Activated naive CD8-positive, alpha-beta T cell treated with anti-CD3 and anti-CD28 coated beads for 36 hours (primary cell): ENCODE data around the gene OTOL1. TPM values are rescaled to one million over a fixed set of nuclear protein-coding genes. Genes with fewer than 3 reads are reported as not detected.
"Not testable (repeated sequence)": the region's sequence is repeated elsewhere in the genome, so short reads cannot be mapped to it uniquely, and the experiment has no call there.

Source experiments
- DNase-seq: peaks from one replicate; pipeline ENCODE4 v3.0.0; 2021
- H3K27ac Mint-ChIP-seq: one replicate; pipeline ENCODE4 v1.8.0; 2022; ENCODE audit warnings: mild to moderate bottlenecking, moderate library complexity, mixed read lengths
- H3K27me3 Mint-ChIP-seq: one replicate; pipeline ENCODE4 v1.8.0; 2022; ENCODE audit warnings: mild to moderate bottlenecking, mixed read lengths
- H3K36me3 Mint-ChIP-seq: one replicate; pipeline ENCODE4 v1.8.0; 2021; ENCODE audit warnings: mild to moderate bottlenecking, mixed read lengths
- H3K4me1 Mint-ChIP-seq: one replicate; pipeline ENCODE4 v1.8.0; 2021; ENCODE audit warnings: mixed read lengths
- H3K4me3 Mint-ChIP-seq: one replicate; pipeline ENCODE4 v1.8.0; 2022; ENCODE audit warnings: mild to moderate bottlenecking, moderate library complexity, mixed read lengths
- H3K9me3 Mint-ChIP-seq: one replicate; pipeline ENCODE4 v1.8.0; 2022; ENCODE audit warnings: mixed read lengths
- total RNA-seq, 2 experiments: library from RNA; stranded (reverse); gene quantifications; one replicate each; pipeline ENCODE4 v1.2.3, GENCODE V29; 2021

Gene OTOL1
- not detected for total RNA-seq

GRCh38 chr3:161496508-161496907 lies at the start of gene OTOL1:
Gene OTOL1, plus strand, starts transcription at chr3:161496808. Its CDS starts 0 bp downstream, at chr3:161496808.
- Mint-ChIP-seq H3K27me3 (peaks cover 5% of the 10 kb centered on the region), H3K27ac (no peak within 1 kb of the TSS), H3K9me3 (peaks cover 2% of the 10 kb centered on the region), H3K4me3 (no peak within 1 kb of the TSS), H3K36me3 (no peaks in the 10 kb centered on the region), H3K4me1 (no peaks in the 10 kb centered on the region)
- no peak for DNase-seq

- Mint-ChIP-seq H3K27me3 (peaks cover 8% of the 10 kb centered on the region), H3K9me3 (peaks cover 4% of the 10 kb centered on the region), H3K4me1 (no peaks in the 10 kb centered on the region), H3K4me3 (no peak overlapping the region), H3K27ac (no peak overlapping the region), H3K36me3 (no peaks in the 10 kb centered on the region)
- DNase-seq, result no peak
These were observed 46.8 kb upstream of the OTOL1 start for GRCh38 chr3:161449785-161450184.

GRCh38 chr3:161452179-161452578 lies 44.4 kb upstream of the OTOL1 start:
- Mint-ChIP-seq H3K4me1 (no peaks in the 10 kb centered on the region), H3K4me3 (no peak overlapping the region), H3K9me3 (peaks cover 4% of the 10 kb centered on the region), H3K27me3 (peaks cover 9% of the 10 kb centered on the region), H3K36me3 (no peaks in the 10 kb centered on the region), H3K27ac (no peak overlapping the region)
- DNase-seq, result no peak

GRCh38 chr3:161454615-161455014 lies 42.0 kb upstream of the OTOL1 start:
- H3K4me1 Mint-ChIP-seq, result no peaks in the 10 kb centered on the region
- no peak for DNase-seq
- peaks cover 12% of the 10 kb centered on the region for H3K27me3 Mint-ChIP-seq
- no peaks in the 10 kb centered on the region for H3K36me3 Mint-ChIP-seq
- no peak overlapping the region for H3K4me3 Mint-ChIP-seq
- no peak overlapping the region for H3K27ac Mint-ChIP-seq
- no peaks in the 10 kb centered on the region for H3K9me3 Mint-ChIP-seq

- H3K27ac Mint-ChIP-seq, result no peak overlapping the region
- H3K36me3 Mint-ChIP-seq, result no peaks in the 10 kb centered on the region
These were observed 40.6 kb upstream of the OTOL1 start for GRCh38 chr3:161455962-161456361.

GRCh38 chr3:161462138-161462537 lies 34.5 kb upstream of the OTOL1 start:
- Mint-ChIP-seq H3K27me3 (peaks cover 14% of the 10 kb centered on the region), H3K4me1 (no peaks in the 10 kb centered on the region), H3K27ac (no peak overlapping the region), H3K9me3 (peaks cover 14% of the 10 kb centered on the region), H3K4me3 (no peak overlapping the region), H3K36me3 (peaks cover 4% of the 10 kb centered on the region)
- no peak for DNase-seq

More at GRCh38 chr3:161455962-161456361, 40.6 kb upstream of the OTOL1 start:
- H3K4me3 Mint-ChIP-seq, result no peak overlapping the region
- H3K9me3 Mint-ChIP-seq, result no peaks in the 10 kb centered on the region
- DNase-seq, result no peak
- H3K27me3 Mint-ChIP-seq, result peaks cover 12% of the 10 kb centered on the region
- no peaks in the 10 kb centered on the region for H3K4me1 Mint-ChIP-seq

- H3K4me1 Mint-ChIP-seq, result no peaks in the 10 kb centered on the region
- H3K27ac Mint-ChIP-seq, result no peak overlapping the region
- no peak overlapping the region for H3K4me3 Mint-ChIP-seq
- H3K27me3 Mint-ChIP-seq, result peaks cover 2% of the 10 kb centered on the region
- H3K9me3 Mint-ChIP-seq, result no peaks in the 10 kb centered on the region
- H3K36me3 Mint-ChIP-seq, result no peaks in the 10 kb centered on the region
- no peak for DNase-seq
These were observed 25.4 kb upstream of the OTOL1 start for GRCh38 chr3:161471211-161471610.

GRCh38 chr3:161474139-161474538 lies 22.5 kb upstream of the OTOL1 start:
- no peaks in the 10 kb centered on the region for H3K4me1 Mint-ChIP-seq
- no peaks in the 10 kb centered on the region for H3K27me3 Mint-ChIP-seq
- no peaks in the 10 kb centered on the region for H3K36me3 Mint-ChIP-seq
- no peaks in the 10 kb centered on the region for H3K9me3 Mint-ChIP-seq
- H3K4me3 Mint-ChIP-seq, result no peak overlapping the region
- no peak for DNase-seq
- H3K27ac Mint-ChIP-seq, result no peak overlapping the region

GRCh38 chr3:161474741-161475140 lies 21.9 kb upstream of the OTOL1 start:
- H3K4me1 Mint-ChIP-seq, result no peaks in the 10 kb centered on the region
- H3K27me3 Mint-ChIP-seq, result no peaks in the 10 kb centered on the region
- no peaks in the 10 kb centered on the region for H3K9me3 Mint-ChIP-seq
- H3K27ac Mint-ChIP-seq, result no peak overlapping the region
- no peak for DNase-seq
- no peaks in the 10 kb centered on the region for H3K36me3 Mint-ChIP-seq
- no peak overlapping the region for H3K4me3 Mint-ChIP-seq

GRCh38 chr3:161475206-161475605 lies 21.4 kb upstream of the OTOL1 start:
- no peak overlapping the region for H3K4me3 Mint-ChIP-seq
- H3K4me1 Mint-ChIP-seq, result no peaks in the 10 kb centered on the region
- H3K9me3 Mint-ChIP-seq, result no peaks in the 10 kb centered on the region
- no peaks in the 10 kb centered on the region for H3K36me3 Mint-ChIP-seq
- H3K27ac Mint-ChIP-seq, result no peak overlapping the region
- H3K27me3 Mint-ChIP-seq, result no peaks in the 10 kb centered on the region
- no peak for DNase-seq

- H3K36me3 Mint-ChIP-seq, result no peaks in the 10 kb centered on the region
- no peaks in the 10 kb centered on the region for H3K9me3 Mint-ChIP-seq
- H3K27me3 Mint-ChIP-seq, result peaks cover 1% of the 10 kb centered on the region
- no peak overlapping the region for H3K27ac Mint-ChIP-seq
- DNase-seq, result no peak
- no peak overlapping the region for H3K4me3 Mint-ChIP-seq
- no peaks in the 10 kb centered on the region for H3K4me1 Mint-ChIP-seq
These were observed 20.7 kb upstream of the OTOL1 start for GRCh38 chr3:161475905-161476304.

- Mint-ChIP-seq H3K36me3 (no peaks in the 10 kb centered on the region), H3K9me3 (no peaks in the 10 kb centered on the region), H3K27ac (no peak overlapping the region), H3K27me3 (peaks cover 27% of the 10 kb centered on the region), H3K4me1 (no peaks in the 10 kb centered on the region), H3K4me3 (no peak overlapping the region)
- DNase-seq, result no peak
These were observed 12.4 kb upstream of the OTOL1 start for GRCh38 chr3:161484226-161484625.

GRCh38 chr3:161488284-161488683 lies 8.3 kb upstream of the OTOL1 start:
- H3K27ac Mint-ChIP-seq, H3K9me3 Mint-ChIP-seq: not testable (repeated sequence)
- peaks cover 21% of the 10 kb centered on the region for H3K27me3 Mint-ChIP-seq

GRCh38 chr3:161489395-161489794 lies 7.2 kb upstream of the OTOL1 start:
- no peak for DNase-seq
- H3K27me3 Mint-ChIP-seq, result peaks cover 21% of the 10 kb centered on the region
- no peaks in the 10 kb centered on the region for H3K9me3 Mint-ChIP-seq
- H3K4me1 Mint-ChIP-seq, result no peaks in the 10 kb centered on the region
- no peak overlapping the region for H3K4me3 Mint-ChIP-seq
- H3K36me3 Mint-ChIP-seq, result no peaks in the 10 kb centered on the region
- H3K27ac Mint-ChIP-seq, result no peak overlapping the region

More at GRCh38 chr3:161488284-161488683, 8.3 kb upstream of the OTOL1 start:
- H3K36me3 Mint-ChIP-seq, DNase-seq, H3K4me3 Mint-ChIP-seq, H3K4me1 Mint-ChIP-seq: not testable (repeated sequence)

- H3K4me1 Mint-ChIP-seq, H3K4me3 Mint-ChIP-seq, H3K27ac Mint-ChIP-seq, H3K9me3 Mint-ChIP-seq, DNase-seq, H3K36me3 Mint-ChIP-seq: not testable (repeated sequence)
- H3K27me3 Mint-ChIP-seq, result peaks cover 23% of the 10 kb centered on the region
These were observed 5.8 kb upstream of the OTOL1 start for GRCh38 chr3:161490845-161491244.

- Mint-ChIP-seq H3K4me3 (no peak overlapping the region), H3K4me1 (no peaks in the 10 kb centered on the region), H3K36me3 (no peaks in the 10 kb centered on the region), H3K27ac (no peak overlapping the region), H3K27me3 (peaks cover 5% of the 10 kb centered on the region), H3K9me3 (peaks cover 2% of the 10 kb centered on the region)
- no peak for DNase-seq
These were observed 1.8 kb downstream of the OTOL1 start for GRCh38 chr3:161498259-161498921.
